ENCODE data around the gene ST6GALNAC6.
A peak's percentile ranks its signal among the peaks of the same experiment; 100 is the strongest.
"Not testable (repeated sequence)": the region's sequence is repeated elsewhere in the genome, so short reads cannot be mapped to it uniquely, and the experiment has no call there.

Gene ST6GALNAC6

GRCh38 chr9:127887792-127888191 is 11.6 kb downstream of the ST6GALNAC6 start:
- DNase-seq, result no peak

- no peak for DNase-seq
These were observed 12.9 kb downstream of the ST6GALNAC6 start for GRCh38 chr9:127886401-127886972.

DNA sequence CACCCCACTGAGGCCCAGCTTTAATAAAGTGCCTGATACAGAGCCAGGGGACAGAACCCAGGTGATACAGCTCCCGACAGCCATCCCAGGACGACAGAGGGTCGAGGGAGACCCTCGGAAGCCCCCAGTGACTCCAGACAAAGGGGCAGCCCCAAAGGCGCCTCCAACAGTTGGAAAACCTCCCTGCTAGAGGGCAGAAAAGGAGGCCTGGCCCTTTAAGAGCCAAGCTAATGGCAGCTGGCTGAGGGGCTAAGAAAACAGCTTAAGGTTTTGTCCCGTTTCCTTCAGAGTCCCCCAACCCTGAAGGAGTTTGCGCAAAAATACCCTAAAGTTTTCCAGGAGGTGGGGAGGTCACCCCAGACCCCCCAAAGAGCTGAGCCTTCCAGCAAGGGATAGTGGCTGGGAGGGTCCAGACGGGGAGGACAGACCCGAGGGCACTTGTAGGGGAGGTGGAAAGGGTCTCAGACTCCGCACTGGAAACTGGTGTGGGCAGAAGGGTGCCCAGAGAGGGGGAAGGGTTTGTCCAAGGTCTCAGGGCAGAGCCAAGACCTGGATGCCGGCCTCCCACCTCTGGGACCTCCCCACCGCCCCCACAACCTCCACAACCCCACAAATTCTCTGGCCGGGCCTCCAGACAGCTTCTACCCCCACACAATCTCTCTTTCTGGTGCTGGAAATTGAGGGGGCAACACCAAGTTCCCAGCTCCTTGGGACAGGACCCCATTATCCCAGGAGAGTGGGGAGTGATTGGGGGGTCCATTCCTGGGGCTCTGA is 13.7 kb downstream of the ST6GALNAC6 start:
- DNase-seq, result no peak

- DNase-seq, result no peak
These were observed 14.4 kb downstream of the ST6GALNAC6 start for GRCh38 chr9:127884976-127885490.

DNA sequence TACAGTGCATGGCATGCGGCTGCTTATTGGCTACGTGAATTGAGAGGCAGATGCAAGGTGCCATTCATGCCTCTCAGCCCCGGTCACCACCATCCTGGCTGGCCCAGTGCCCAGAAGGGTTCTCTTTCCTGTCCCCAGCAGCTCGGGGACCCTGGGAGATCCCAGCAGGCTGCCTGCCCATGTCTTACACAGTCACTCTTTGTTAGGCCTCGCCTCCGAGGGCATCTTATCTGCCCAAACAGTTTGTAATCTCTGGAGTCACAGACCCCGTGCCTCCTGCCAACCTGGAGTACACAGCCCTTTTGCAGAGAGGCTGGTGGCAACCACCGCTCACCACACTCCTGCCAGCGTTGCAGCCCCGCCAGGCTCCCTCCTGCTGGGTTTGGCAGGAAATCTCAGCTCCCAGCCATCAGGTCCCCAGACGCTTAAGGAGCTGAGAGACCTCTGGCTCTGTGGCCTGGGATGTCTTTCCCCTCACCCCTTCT is 14.9 kb downstream of the ST6GALNAC6 start:
- DNase-seq, result peak; percentile 42

GRCh38 chr9:127883959-127884358 is 15.4 kb downstream of the ST6GALNAC6 start:
- DNase-seq, result no peak

- DNase-seq, result not testable (repeated sequence)
These were observed 17.7 kb downstream of the ST6GALNAC6 start for GRCh38 chr9:127881715-127882114.

- no peak for DNase-seq
These were observed 19.3 kb downstream of the ST6GALNAC6 start for GRCh38 chr9:127880143-127880542.

DNA sequence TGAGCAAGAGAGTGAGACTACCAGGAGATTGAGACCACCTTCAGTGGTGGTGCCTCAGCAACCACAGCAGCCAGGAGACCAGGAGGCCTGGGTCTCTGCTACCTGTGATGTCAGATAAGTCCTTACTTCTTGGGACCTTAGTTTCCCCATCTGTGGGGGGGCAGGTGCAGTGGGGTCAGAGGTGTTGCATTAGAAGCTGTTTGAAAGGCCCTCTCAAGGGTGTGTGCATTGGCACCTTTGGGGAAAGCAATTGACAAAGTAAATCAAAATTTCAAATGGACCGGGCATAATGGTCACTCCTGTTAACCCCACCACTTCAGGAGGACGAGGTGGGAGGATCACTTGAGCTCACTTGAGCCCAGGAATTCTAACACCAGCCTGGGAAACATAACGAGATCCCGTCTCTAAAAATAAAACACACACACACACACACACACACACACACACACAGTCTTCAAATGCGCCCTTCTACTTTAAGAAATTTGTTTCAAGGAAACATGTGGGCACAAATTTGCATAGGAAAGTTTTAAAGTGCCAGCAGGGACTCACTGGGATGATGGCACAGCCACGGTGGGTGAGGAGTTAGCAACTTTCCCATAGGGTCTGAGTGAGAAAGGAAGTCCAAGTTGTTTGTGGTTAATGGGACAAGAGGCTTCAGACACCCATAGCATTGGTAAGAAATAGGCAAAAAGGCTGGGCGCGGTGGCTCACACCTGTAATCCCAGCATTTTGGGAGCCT is 20.6 kb downstream of the ST6GALNAC6 start:
- DNase-seq, result no peak

- no peak for DNase-seq
These were observed 21.3 kb downstream of the ST6GALNAC6 start for GRCh38 chr9:127878001-127878651.

DNA sequence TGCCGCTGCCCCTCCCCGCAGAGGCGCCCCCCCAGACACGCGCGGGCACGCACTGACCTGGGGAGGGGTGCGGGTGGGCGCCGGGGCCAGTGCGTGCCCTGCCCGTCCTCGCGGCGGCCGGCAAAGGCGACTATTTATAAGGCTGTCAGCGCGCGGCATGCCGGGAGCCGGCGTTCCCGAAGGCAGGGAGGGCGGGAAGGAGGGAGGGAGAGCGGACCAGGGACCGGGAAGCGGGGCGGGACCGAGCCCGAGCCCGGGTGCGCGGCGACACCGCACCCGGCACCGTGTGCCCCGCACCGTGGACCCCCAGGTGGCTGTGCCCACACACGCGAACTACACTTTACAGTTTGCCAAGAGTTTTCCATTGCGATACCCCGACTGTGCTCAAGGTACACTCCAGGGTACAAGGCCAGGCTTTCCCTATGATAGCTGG is 21.8 kb downstream of the ST6GALNAC6 start, which contains the start of gene AK1:
Gene AK1 (minus strand): TSS at position 110 of the 433 bp plus-strand sequence. CDS start 3,058 bp downstream, outside the sequence.
- no peak for DNase-seq

- DNase-seq, result no peak
These were observed 22.4 kb downstream of the ST6GALNAC6 start for GRCh38 chr9:127876764-127877562.

GRCh38 chr9:127876026-127876763 is 23.2 kb downstream of the ST6GALNAC6 start:
- DNase-seq, result no peak

GRCh38 chr9:127875306-127875966 is 24.0 kb downstream of the ST6GALNAC6 start:
- no peak for DNase-seq

- no peak for DNase-seq
These were observed 24.8 kb downstream of the ST6GALNAC6 start for GRCh38 chr9:127874301-127875221.

DNA sequence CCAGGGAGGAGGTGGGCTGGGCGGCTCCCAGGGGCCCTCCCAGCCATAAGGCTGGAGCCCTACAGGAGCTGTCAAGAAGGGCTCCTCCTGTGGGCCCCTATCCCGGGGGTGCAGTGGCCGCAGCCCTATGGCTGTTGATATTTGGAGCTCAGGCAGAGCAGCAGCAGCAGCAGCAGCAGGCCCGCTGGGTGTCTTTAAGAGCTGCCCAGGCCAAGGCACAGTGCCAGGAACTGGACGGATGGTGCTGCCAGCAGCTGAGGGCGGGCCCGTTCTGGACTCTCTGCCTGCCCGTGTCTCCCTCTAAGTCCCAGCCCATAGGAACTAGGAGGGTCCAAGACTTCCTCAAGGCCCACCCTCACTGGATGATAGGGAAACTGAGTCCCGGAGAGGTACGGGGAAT is 25.5 kb downstream of the ST6GALNAC6 start:
- DNase-seq, result no peak

DNA sequence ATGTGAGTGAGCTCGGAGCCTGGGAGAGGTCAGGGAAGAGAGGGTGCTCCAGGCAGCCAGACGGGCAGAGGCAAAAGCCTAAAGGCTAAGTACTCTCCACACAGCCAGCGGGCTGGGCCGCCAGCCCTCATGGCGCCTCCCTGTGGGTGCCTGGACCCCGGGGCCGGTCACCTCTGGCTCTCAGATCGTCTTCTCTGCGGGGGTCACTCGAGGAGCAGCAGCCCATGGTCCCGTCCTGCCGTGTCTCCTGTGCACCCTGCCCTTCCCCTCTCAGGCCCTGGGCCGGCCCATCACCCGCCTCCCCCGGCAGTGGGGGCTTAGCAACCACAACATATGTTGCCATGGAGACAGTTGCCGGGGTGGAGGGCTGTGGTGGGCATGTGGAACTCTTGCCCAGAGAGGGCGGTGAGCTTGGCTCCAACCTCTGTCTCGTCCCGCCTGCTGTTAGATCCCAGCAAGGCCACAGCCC is 26.1 kb downstream of the ST6GALNAC6 start:
- DNase-seq, result no peak

- DNase-seq, result no peak
These were observed 26.8 kb downstream of the ST6GALNAC6 start for GRCh38 chr9:127872369-127873222.

Measured in NCI-H2029 treated with DMSO at 0.1 percent for 48 hours (cell line).